Measurements from ENCODE around the gene NUDCD3.
A peak's percentile ranks its signal among the peaks of the same experiment; 100 is the strongest.

Gene NUDCD3

DNA sequence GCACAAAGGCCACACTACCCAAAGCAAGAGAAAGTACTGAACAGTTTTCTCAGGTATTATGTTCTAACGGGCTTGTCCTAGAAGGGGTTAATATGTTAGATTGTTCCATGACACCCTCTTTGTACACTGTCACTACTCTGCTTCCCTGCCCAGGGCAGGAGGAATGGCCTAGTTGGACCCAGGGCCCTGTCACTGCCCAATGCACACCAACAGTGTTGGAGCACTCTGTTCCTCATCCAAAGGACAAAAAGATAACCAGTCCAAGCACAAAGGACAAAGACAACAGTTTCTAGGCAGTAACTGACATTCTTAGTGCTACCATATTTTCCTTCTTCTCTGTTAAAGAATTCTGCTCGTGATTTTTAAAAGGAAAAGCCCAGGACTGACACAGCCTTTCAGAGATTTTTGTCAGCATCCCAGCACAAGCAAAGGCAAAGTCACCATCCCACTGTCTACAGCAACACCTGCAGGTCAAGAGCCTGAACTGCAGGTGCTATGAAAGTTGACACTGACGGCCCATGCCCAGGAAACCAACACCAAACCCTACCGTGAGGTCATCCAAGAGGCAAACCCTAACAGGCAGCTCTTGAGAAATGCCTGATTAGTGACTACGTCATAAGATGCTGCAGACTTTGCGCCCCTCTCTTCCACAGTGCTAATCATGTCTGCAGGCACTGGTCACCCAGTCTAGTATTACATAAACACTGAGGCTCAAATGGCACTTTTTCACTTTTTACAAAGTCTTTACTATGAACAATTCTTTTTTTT lies 13.2 kb downstream of the NUDCD3 start:
- FAIRE-seq = peak; percentile 93

- FAIRE-seq = no peak
These were observed 14.1 kb downstream of the NUDCD3 start for GRCh38 chr7:44476313-44476712.

DNA sequence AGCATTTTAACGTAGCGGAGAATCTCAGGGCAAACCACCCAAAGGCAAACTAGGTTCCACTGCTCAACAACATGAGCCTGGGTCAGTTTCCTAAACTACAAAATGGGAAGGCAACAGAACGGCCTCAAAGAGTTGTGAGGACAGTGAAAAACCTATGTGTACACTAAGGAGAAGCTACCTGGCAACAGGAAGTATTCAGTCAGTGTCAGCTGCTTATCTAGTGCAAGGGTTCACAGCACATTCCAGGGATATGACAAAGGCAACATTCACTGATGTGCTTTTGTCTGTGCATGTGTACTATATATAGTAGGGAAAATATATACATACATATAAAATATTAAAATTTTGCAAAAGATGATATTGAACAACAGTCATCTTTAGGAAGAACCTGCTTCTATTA lies 17.2 kb downstream of the NUDCD3 start:
- no peak for FAIRE-seq

- FAIRE-seq = no peak
These were observed 17.6 kb downstream of the NUDCD3 start for GRCh38 chr7:44472843-44473242.

GRCh38 chr7:44471850-44472249 lies 18.6 kb downstream of the NUDCD3 start:
- no peak for FAIRE-seq

DNA sequence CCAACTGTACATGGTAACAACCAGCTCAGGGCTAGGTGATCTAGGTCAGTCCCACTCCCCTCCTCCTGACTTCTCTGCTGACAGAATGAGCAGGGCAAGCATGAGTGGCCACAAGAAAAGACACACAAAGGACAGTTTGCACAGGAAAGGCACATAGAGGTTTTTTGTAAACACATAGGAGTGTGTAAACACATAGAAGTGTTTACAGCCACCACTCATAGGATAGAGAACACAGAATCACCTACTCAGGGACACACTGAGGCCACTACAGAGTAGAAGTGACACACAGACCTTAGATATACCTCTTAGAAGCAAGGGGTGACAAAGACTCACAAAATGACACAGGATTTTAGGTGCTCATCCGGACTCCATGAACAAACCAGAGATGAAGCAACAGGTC lies 19.0 kb downstream of the NUDCD3 start:
- no peak for FAIRE-seq

DNA sequence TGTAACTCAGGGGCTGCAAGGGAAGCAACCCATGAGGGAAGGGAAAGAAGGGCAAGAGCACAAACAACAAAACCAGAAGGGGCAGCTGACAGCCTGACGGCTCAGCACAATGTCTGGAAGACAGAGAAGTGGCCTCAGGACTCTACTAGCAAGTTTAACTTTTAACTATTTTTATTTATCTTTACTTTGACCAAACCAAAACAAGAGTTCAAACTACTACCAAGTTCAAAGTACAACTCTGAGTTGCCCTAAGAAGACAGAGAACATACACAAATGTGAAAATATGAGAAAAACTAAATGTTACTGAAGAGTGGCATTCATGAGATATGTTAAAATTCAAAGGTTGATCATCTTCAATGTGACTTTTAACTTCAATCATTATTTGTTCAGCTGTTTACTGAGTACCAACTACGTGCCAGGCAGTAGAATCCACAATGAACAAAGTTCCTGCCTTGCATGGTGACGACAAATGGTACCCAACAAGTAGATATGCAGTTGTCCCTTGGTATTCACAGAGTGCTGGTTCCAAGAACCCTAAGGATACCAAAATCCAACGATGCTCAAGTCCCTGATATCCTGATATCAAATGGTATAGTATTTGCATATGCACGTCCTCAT lies 19.7 kb downstream of the NUDCD3 start:
- no peak for FAIRE-seq

DNA sequence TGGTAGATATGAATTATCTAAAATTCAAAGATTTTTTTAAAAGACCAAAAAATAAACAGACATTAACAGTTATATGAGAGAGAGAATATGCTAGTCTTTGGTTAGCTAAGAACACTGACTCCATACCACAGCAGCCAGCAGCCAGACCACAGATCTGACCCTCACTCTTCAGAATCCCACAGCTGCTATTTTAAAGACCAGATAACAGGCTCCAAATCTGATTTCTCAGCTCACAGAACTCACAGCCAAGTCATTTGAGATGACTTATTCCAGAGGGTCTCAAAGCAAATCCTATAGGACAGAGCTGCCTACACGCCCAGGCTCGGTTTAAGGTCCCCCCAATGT lies 20.4 kb downstream of the NUDCD3 start:
- no peak for FAIRE-seq

DNA sequence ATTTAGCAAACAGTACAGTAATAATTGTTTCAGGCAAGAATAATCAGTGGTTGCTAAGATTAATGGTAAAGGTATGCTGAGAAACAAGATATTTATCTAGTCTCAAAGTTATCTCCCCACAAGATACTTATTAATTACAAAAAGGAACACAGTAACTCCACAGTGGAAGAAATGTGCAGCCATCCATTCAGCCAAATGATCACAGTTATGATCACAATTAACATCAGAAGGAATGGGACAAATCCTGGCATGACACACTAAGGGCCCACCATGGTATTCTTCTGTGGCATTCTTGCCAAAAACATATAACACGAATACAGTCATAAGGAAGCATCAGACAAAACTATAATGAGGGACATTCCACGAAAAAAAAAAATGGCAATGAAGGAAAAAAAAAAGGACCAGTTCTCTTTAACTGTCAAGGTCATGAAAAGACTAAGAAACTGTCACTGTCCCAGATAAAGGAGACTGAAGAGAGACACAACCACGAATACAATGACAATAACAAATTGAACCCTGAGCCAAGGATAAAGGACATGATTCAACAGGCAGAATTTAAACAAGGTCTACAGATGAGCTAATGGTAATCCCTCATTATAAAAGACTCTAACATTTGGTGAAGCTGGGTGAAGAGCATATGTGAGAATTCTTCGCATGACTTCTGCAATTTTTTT lies 20.9 kb downstream of the NUDCD3 start:
- no peak for FAIRE-seq

DNA sequence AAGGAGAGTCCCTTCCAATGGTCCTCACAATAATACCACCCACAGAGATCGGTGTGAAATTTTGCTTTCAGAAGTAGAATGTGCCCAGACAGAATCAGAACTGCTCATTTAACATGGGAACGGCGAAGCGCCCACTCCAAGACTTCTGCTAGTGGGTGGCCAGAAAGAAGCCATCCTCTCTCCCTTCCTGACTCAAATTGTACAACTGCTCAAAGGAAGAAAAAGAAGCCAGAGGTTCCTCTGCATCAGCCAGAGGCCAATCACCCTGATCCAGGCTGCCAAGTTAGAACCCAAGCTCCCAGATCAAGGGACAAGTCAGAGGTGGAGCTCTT lies 23.3 kb downstream of the NUDCD3 start:
- no peak for FAIRE-seq

DNA sequence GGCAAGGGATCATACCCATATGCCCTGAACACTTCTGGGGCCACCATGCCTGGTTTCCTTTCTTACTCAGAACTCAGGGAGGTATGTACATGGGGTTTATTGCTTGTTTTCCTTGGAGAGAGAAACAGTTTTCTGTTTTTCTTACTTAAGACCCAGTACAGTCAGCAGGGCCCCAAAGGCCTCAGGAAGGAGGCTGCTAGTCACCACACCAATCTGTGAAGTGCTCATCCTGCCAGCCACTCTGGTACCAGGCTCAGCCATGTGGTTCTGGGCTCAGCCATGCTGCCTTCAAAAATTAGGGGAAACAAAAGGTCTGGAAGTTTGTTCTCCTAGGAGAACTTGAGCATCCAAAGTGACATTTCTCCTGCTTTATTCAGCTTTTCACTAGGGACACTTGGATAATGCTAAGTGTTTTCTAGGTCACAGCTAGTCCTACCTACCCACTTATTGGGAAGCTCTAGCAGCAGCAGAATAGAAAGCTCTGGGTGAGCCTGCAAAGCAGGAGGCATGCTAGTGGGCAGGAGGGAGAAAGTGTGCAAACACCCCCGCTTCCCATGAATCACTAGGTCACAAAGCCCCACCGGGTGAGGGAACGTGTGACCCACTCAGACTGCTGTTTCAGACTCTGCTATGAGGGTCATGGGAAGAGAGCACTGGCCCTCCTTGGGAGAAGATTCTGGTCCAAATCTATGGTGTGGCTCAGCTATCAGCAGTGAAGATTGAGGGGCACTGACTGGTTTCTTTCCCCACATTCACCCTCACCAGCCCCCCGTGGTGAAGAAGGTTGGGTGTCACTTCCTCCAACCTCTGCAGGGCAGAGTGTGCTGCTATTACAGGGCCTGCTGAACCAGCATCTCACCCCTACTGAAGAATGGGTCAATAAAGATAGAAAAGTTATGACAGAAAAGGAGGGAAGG lies 23.9 kb downstream of the NUDCD3 start:
- no peak for FAIRE-seq

DNA sequence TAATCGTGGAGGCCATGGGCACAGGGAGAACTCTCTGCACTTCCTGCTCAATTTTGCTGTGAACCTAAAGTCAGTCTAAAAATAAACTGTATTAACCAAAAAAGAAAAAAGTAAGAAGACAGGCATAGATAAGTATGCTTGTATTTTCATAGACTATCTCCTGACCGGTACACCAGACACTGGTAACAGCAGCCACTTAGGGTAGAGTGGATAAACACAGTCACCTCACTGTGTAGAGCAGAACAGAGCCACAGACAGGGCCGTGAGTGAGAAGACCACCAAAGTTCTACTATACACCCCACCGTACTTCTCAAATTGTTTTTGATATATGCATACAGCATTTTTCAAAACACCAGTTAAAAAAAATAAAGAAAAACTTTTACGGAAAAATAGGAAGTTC lies 25.0 kb downstream of the NUDCD3 start:
- no peak for FAIRE-seq

GRCh38 chr7:44463169-44463808 lies 27.2 kb downstream of the NUDCD3 start:
- FAIRE-seq = peak; percentile 31

DNA sequence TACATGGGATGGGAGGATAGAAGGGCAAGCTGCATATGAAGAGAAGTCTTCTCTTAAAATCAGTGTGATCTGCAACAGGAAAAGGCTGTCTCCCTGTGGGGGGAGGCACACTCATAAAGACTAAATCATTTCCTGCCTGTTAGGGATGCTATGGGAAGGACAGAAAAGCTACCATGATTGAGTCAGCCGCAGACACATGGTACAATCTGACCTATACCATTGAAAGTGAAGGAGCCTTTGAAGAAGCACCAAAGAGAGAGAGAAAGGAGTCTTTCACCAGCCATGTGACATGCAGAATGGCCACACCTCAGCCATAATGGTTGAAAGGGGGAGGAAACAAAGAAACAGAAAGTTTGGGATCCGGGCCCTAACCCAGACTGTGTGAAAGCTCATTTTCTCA lies 29.1 kb downstream of the NUDCD3 start:
- no peak for FAIRE-seq

DNA sequence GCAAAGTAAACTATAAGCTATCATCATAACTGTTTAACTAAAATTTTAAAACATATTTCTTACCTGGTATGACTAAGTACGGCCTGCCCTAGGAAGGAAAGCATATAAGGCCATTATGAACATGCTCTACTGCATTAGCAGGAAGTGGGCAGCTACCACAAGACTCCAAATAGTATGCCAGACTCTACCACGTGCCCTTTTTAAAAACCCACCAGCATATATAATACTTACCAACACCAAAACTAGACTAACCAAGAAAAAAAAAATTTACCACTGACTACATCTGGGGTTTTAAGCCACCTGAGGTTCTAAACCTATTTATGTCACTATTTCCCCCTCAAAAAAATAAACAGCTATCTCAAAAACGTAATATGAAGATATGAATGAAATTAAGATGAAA lies 30.1 kb downstream of the NUDCD3 start:
- FAIRE-seq = no peak

DNA sequence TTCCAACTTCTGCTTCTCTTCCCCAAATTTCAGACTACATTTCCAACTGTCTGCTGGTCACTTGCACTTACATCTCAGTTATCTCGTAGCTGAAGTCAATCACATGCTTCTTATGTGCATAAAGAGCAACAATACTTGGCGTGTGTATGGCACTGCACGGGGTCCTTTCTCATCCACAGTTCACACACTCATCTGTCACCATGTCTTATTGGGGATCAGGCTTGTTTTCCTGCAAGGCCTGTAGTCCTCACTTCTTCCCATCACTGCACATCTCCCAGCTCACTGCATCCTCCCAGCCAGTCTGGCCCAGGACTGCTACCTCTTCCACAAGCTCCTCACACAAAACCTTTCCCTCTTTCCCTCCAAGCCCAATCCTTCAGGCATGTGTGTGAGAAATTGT lies 35.3 kb downstream of the NUDCD3 start:
- no peak for FAIRE-seq

DNA sequence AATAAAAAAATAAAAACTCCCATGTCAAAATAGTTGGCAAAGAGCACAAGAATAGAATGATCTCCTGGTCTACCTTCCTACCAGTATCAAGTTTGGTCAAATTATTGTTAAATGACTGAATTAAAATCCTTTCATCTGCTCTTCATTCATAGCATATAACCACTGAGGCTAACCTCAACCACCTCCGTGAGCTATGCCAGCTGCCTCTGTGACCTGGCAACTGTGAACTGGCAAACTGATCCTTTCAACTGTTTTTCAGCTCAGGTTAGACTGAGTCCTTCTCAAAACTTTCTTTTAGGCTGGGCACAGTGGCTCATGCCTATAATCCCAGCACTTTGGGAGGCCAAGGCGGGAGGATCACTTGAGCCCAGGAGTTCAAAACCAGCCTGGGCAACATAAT lies 36.1 kb downstream of the NUDCD3 start:
- FAIRE-seq = no peak

DNA sequence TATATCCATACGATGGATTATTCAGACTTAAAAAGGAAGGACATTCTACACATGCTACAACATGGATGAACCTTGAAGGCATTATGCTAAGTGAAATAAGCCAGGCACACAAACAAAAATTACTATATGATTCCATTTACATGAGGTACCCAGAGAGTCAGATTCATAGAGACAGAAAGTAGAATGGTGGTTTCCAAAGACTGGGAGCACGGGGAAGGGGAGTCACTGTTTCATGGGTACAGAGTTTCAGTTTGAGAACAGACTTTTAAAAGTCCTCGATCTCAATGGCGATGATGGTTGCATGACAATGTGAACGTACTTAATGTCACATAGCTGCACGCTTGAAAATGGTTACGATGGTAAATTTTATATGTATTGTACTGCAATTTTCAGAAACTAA lies 39.3 kb downstream of the NUDCD3 start:
- FAIRE-seq = no peak

DNA sequence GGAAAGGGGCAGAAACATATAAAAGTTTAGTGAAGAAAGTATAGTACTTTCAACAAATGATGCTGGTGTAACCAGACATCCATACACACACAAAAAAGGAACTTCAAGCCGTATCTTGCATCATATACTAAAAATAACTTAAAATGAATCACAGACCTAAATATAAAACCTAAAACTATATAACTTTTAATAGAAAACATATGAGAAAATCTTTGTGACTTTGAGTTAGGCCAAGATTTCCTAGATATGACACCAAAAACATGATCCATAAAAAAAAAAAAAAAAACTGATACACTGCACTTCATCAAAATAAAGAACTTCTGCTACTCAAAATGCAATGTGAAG lies 40.9 kb downstream of the NUDCD3 start:
- FAIRE-seq = no peak

DNA sequence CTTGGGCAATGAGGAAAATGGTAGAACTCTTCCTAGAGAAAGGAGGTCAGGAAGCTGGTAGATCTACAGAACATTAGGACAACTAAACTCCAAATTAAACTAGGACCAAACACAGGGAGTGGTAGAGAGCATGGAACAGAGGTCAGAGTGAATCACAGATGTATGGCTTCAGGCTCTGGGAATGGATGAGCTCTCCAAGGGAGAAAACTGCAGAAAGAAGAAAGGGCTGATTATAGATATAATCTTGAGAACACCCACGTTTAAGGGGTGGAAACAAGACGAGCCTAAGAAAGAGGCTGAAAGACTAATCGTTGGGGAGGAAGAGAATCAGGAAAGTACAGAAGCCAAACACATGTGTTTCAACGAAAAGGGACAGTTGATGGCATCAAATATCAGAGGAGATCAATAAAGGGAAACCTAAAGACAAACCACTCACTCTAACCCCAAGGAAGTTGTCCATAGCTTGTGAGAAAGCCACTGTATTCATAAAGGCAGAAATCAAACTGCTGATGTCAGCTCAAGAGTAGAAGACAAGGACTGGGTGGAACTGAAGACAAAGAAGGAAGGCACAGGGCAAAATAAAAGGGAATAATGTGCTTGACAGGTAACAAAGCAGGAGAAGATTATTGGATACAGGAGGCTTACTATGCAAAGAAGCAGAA lies 41.4 kb downstream of the NUDCD3 start:
- no peak for FAIRE-seq

DNA sequence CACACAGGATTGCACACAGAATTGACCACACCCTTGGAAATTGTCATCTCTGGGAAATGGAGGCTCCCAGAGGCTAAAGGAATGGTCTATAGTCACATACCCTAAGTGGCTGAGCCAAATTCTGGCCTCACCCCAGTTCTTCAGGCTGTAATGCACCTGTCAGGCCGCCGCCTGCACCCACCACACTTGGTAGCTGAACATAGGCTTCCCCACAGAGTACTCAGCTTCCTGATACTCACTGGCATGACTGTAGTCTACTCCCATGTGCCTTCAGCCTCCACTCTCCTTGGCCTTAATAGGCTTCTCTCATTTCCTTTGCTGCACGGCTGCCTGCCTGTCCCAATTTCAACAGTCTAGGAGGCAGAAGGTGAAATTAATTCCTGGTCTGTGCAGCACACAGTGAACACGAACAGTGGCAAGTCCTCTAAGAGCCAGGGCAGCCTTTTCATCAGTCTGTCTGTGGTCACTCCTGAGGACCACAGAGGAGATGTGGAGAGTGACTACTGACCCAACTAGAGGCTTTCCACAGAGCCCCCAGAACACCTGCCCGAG lies 42.5 kb downstream of the NUDCD3 start:
- FAIRE-seq = no peak

DNA sequence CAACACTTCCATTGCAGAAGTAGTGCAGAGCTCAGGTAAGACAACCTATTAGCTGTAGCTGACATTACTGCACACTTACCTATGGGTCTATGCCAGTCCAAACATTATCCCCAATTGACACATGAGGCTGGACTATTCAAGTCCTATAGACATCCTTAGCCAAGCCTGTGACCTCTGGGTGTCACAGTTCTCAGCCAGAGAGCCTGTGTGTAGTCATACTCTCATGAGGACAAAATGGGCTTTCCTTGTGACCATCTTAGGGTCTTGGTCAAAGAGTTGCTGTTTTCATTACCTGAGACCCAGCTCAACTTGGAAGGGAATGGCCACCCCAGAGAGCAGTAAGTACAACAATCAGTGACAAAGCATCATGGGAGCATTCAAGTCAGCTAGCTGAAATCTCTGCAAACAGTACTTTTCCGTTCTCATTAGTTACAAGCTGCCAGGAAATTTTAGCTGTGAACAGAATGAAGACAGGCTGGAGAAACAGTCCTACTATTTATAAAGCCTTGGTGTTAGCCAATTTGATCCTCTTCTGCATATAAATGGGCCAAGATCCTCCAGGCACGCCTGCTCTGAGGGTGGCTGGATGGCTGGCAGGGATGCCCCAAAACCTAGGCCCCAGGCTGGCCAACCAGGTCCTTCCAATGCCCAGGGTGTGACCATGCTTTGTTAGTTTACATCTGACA lies 44.3 kb downstream of the NUDCD3 start:
- FAIRE-seq = no peak

Data from G401.6 (cell line).